Measurements from ENCODE around the gene PRKX.
A peak's percentile ranks its signal among the peaks of the same experiment; 100 is the strongest.
"Not testable (repeated sequence)": the region's sequence is repeated elsewhere in the genome, so short reads cannot be mapped to it uniquely, and the experiment has no call there.

PRKX gene

GRCh38 chrX:3697701-3698279 lies 15.7 kb downstream of the PRKX start:
- H3K4me3 ChIP-seq = no peak overlapping the region
- no peak for DNase-seq (ENCODE audit: low spot score)
- H3K27ac ChIP-seq = peak overlapping the region in 1 of 2 donors; percentile 29
- TF ChIP-seq CTCF (IDR thresholded peaks at IDR 0.05) = no peak

- DNase-seq (ENCODE audit: low spot score) = no peak
- no peak for TF ChIP-seq CTCF (IDR thresholded peaks at IDR 0.05)
- peak overlapping the region in 1 of 2 donors; percentile 4 for H3K27ac ChIP-seq
- no peak overlapping the region for H3K4me3 ChIP-seq
These were observed 16.2 kb downstream of the PRKX start for GRCh38 chrX:3697220-3697684.

GRCh38 chrX:3695536-3695935 lies 17.9 kb downstream of the PRKX start:
- Histone ChIP-seq H3K4me3 (no peak overlapping the region), H3K27ac (no peak overlapping the region)
- TF ChIP-seq CTCF (IDR thresholded peaks at IDR 0.05) = no peak
- no peak for DNase-seq (ENCODE audit: low spot score)

- TF ChIP-seq CTCF (IDR thresholded peaks at IDR 0.05) = no peak
- no peak for DNase-seq (ENCODE audit: low spot score)
- Histone ChIP-seq H3K27ac (no peak overlapping the region), H3K4me3 (no peak overlapping the region)
These were observed 23.3 kb downstream of the PRKX start for GRCh38 chrX:3690140-3690539.

GRCh38 chrX:3683236-3683635 lies 30.2 kb downstream of the PRKX start:
- H3K4me3 ChIP-seq; DNase-seq (ENCODE audit: low spot score); H3K27ac ChIP-seq: not testable (repeated sequence)

- DNase-seq (ENCODE audit: low spot score) = no peak
- no peak overlapping the region for H3K4me3 ChIP-seq
- TF ChIP-seq CTCF (IDR thresholded peaks at IDR 0.05) = no peak
- no peak overlapping the region for H3K27ac ChIP-seq
These were observed 33.0 kb downstream of the PRKX start for GRCh38 chrX:3680459-3680858.

GRCh38 chrX:3679669-3680068 lies 33.8 kb downstream of the PRKX start:
- Histone ChIP-seq H3K4me3 (no peak overlapping the region), H3K27ac (no peak overlapping the region)
- DNase-seq (ENCODE audit: low spot score) = no peak
- no peak for TF ChIP-seq CTCF (IDR thresholded peaks at IDR 0.05)

Measured in coronary artery (tissue), 2 donors.